Osteoblast (primary cell): ENCODE data around the gene TEX36. TPM values are rescaled to one million over a fixed set of nuclear protein-coding genes. Genes with fewer than 3 reads are reported as not detected.

Experiments
- DNase-seq: peaks from one replicate; pipeline ENCODE4 v3.0.0; 2011; ENCODE audit warnings: low spot score, mixed read lengths; ENCODE audit not compliant: insufficient read length; ENCODE audit errors: missing footprints
- H2AFZ ChIP-seq: 2 replicates; pipeline ENCODE4 v1.6.0; 2011; ENCODE audit warnings: mild to moderate bottlenecking, low read length
- H3K27ac ChIP-seq: 2 replicates; pipeline ENCODE4 v1.5.1; 2011; ENCODE audit warnings: mild to moderate bottlenecking, low read depth, low read length, moderate library complexity
- H3K27me3 ChIP-seq: 2 replicates; pipeline ENCODE4 v1.6.0; 2012; ENCODE audit warnings: mild to moderate bottlenecking, control low read depth, inconsistent platforms, low read length, moderate library complexity; ENCODE audit not compliant: insufficient read depth
- H3K36me3 ChIP-seq: 2 replicates; pipeline ENCODE4 v1.5.1; 2011; ENCODE audit warnings: mild to moderate bottlenecking, low read length, control low read depth, moderate library complexity; ENCODE audit not compliant: insufficient read depth
- H3K4me1 ChIP-seq: 2 replicates; pipeline ENCODE4 v1.5.1; 2011; ENCODE audit warnings: mild to moderate bottlenecking, low read length, control low read depth, moderate library complexity; ENCODE audit not compliant: insufficient read depth
- H3K4me2 ChIP-seq: 2 replicates; pipeline ENCODE4 v1.6.0; 2011; ENCODE audit warnings: mild to moderate bottlenecking, low read length; ENCODE audit not compliant: insufficient read depth
- H3K4me3 ChIP-seq: fragments of 200-600 bp; sonication (generic); 3 replicates; pipeline ENCODE4 v1.5.1; 2012; ENCODE audit warnings: mild to moderate bottlenecking, low read length, inconsistent platforms; ENCODE audit not compliant: insufficient read depth
- H3K79me2 ChIP-seq: 2 replicates; pipeline ENCODE4 v1.6.0; 2012; ENCODE audit warnings: mild to moderate bottlenecking, low read length, control low read depth, inconsistent platforms; ENCODE audit not compliant: insufficient read depth
- H3K9me3 ChIP-seq: 2 replicates; pipeline ENCODE4 v1.5.1; 2011; ENCODE audit warnings: low read depth, low read length, control low read depth
- H4K20me1 ChIP-seq: 2 replicates; pipeline ENCODE4 v1.6.0; 2012; ENCODE audit warnings: mild to moderate bottlenecking, low read length, control low read depth; ENCODE audit not compliant: insufficient read depth
- CTCF ChIP-seq: IDR thresholded peaks from 2 replicates; pipeline ENCODE4 v1.5.1; 2011; ENCODE audit warnings: mild to moderate bottlenecking, low read depth, low read length, moderate library complexity; ENCODE audit errors: extremely low read depth
- total RNA-seq: library from RNA; depleted of rRNA; stranded (reverse); fragments of >200 nt; gene quantifications from 2 replicates; pipeline ENCODE4 v1.2.3, GENCODE V29; 2012

Gene TEX36
- total RNA-seq, 1 donor: not detected

GRCh38 chr10:125691160-125691981, 8.4 kb upstream of the TEX36 start:
- Histone ChIP-seq H4K20me1 (no peaks in the 10 kb centered on the region), H3K27me3 (peaks cover 7% of the 10 kb centered on the region), H3K36me3 (no peaks in the 10 kb centered on the region), H3K4me3 (no peak overlapping the region), H3K4me1 (peaks cover 42% of the 10 kb centered on the region), H3K9me3 (no peaks in the 10 kb centered on the region), H3K4me2 (peak overlapping the region; percentile 29), H3K79me2 (no peaks in the 10 kb centered on the region), H3K27ac (peak overlapping the region; percentile 64), H2AFZ (no peak overlapping the region)
- DNase-seq: no peak
- TF ChIP-seq CTCF: no peak

- H3K27ac ChIP-seq: no peak overlapping the region
- TF ChIP-seq CTCF: no peak
- peaks cover 7% of the 10 kb centered on the region for H3K27me3 ChIP-seq
- H3K4me3 ChIP-seq: no peak overlapping the region
- DNase-seq: no peak
- no peaks in the 10 kb centered on the region for H3K79me2 ChIP-seq
- peaks cover 35% of the 10 kb centered on the region for H3K4me1 ChIP-seq
- no peak overlapping the region for H2AFZ ChIP-seq
- no peaks in the 10 kb centered on the region for H4K20me1 ChIP-seq
- no peaks in the 10 kb centered on the region for H3K9me3 ChIP-seq
- no peaks in the 10 kb centered on the region for H3K36me3 ChIP-seq
- no peak overlapping the region for H3K4me2 ChIP-seq
Measured at GRCh38 chr10:125689955-125690569, 7.1 kb upstream of the TEX36 start.

GRCh38 chr10:125687507-125688185, 4.7 kb upstream of the TEX36 start:
- Histone ChIP-seq H3K4me1 (peaks cover 20% of the 10 kb centered on the region), H3K36me3 (no peaks in the 10 kb centered on the region), H3K27ac (no peak overlapping the region), H3K27me3 (peaks cover 17% of the 10 kb centered on the region), H3K4me3 (no peak overlapping the region), H2AFZ (no peak overlapping the region), H4K20me1 (no peaks in the 10 kb centered on the region), H3K79me2 (no peaks in the 10 kb centered on the region), H3K4me2 (no peak overlapping the region), H3K9me3 (no peaks in the 10 kb centered on the region)
- DNase-seq: no peak
- TF ChIP-seq CTCF: no peak

GRCh38 chr10:125684581-125684980, 1.6 kb upstream of the TEX36 start:
- Histone ChIP-seq H2AFZ (no peak overlapping the region), H3K27ac (no peak overlapping the region), H3K4me3 (no peak overlapping the region), H3K4me1 (no peaks in the 10 kb centered on the region), H3K36me3 (no peaks in the 10 kb centered on the region), H3K9me3 (no peaks in the 10 kb centered on the region), H3K79me2 (no peaks in the 10 kb centered on the region), H3K27me3 (peaks cover 13% of the 10 kb centered on the region), H3K4me2 (no peak overlapping the region), H4K20me1 (no peaks in the 10 kb centered on the region)
- TF ChIP-seq CTCF: no peak
- no peak for DNase-seq
